ENCODE measurements around the gene TBCCD1. TPM values are rescaled to one million over a fixed set of nuclear protein-coding genes. Genes with fewer than 3 reads are reported as not detected.
"Not testable (repeated sequence)": the region's sequence is repeated elsewhere in the genome, so short reads cannot be mapped to it uniquely, and the experiment has no call there.

The TBCCD1 gene
- total RNA-seq, 1 experiment from 2014 or later: 16.2 TPM

DNA sequence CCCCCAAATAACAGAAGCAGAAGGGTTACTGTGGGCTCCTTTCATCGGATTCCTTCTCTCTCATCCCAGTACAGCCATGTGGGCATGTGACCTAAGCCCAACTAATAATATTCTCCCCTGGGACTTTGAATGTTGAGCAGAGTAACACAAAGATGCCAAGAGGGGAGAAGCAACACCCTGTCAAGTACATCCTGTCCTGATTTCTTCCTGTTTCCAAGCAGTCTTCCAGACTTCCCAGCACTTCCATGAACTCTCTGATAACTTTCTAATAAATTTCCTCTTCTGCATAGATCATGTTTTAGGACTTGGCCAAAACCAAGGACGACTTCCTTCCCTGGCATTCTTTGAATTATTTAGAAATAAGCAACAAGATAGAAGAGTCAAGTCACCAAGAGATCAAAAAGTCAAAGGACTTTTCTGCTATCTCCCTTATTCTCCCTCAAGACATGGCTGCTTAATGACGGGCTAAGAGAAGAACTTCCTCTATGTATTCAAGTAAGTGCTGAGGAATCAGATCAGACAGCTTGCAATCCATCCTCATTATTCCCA lies 60.9 kb downstream of the TBCCD1 start:
- H3K36me3 ChIP-seq (ENCODE audit: low read depth): no peaks in the 10 kb centered on the region
- H3K79me2 ChIP-seq (ENCODE audit: low read depth): no peaks in the 10 kb centered on the region
- no peak for TF ChIP-seq EZH2 (IDR thresholded peaks at IDR 0.05; ENCODE audit: low read depth)
- no peak for TF ChIP-seq CTCF (conservative IDR thresholded peaks at IDR 0.05)
- H3K27ac ChIP-seq: no peak overlapping the region
- no peaks in the 10 kb centered on the region for H3K4me1 ChIP-seq (replicated peaks; ENCODE audit: insufficient read depth)
- no peaks in the 10 kb centered on the region for H3K9me2 ChIP-seq (ENCODE audit: insufficient read depth)
- no peaks in the 10 kb centered on the region for H4K20me1 ChIP-seq (ENCODE audit: insufficient read depth)
- H3K4me2 ChIP-seq: no peak overlapping the region
- H3K27me3 ChIP-seq (ENCODE audit: insufficient read depth, low read depth): peaks cover 95% of the 10 kb centered on the region
- no peak for DNase-seq
- no peaks in the 10 kb centered on the region for H3K9me3 ChIP-seq (ENCODE audit: insufficient read depth, low read depth)
- no TSS peak for BruUV-seq (replicated peaks)
- ChIA-PET POLR2A (ENCODE audit: unreplicated experiment) (no interaction called here), CTCF (no interaction called here)
- intact Hi-C loops (cut with micrococcal nuclease; ENCODE audit: unreplicated experiment): no loop called here
- no peak overlapping the region for H3K4me3 ChIP-seq
- no peak overlapping the region for H2AFZ ChIP-seq
- H3F3A ChIP-seq (ENCODE audit: insufficient read depth, low read depth): no peaks in the 10 kb centered on the region

- CTCF ChIA-PET: no interaction called here
- no TSS peak for BruUV-seq (replicated peaks)
- H2AFZ ChIP-seq: no peak overlapping the region
- H3K4me3 ChIP-seq: no peak overlapping the region
- no peaks in the 10 kb centered on the region for H4K20me1 ChIP-seq (ENCODE audit: insufficient read depth)
- H3F3A ChIP-seq (ENCODE audit: insufficient read depth, low read depth): no peaks in the 10 kb centered on the region
- H3K4me2 ChIP-seq: peak overlapping the region; percentile 30
- no peaks in the 10 kb centered on the region for H3K9me2 ChIP-seq (ENCODE audit: insufficient read depth)
- no peak overlapping the region for H3K27ac ChIP-seq
- DNase-seq: no peak
- H3K4me1 ChIP-seq (replicated peaks; ENCODE audit: insufficient read depth): no peaks in the 10 kb centered on the region
- intact Hi-C loops (cut with micrococcal nuclease; ENCODE audit: unreplicated experiment): no loop called here
- TF ChIP-seq CTCF (conservative IDR thresholded peaks at IDR 0.05): no peak
- TF ChIP-seq EZH2 (IDR thresholded peaks at IDR 0.05; ENCODE audit: low read depth): no peak
- H3K36me3 ChIP-seq (ENCODE audit: low read depth): no peaks in the 10 kb centered on the region
- H3K9me3 ChIP-seq (ENCODE audit: insufficient read depth, low read depth): no peaks in the 10 kb centered on the region
- H3K79me2 ChIP-seq (ENCODE audit: low read depth): no peaks in the 10 kb centered on the region
- POLR2A ChIA-PET (ENCODE audit: unreplicated experiment): no interaction called here
- peaks cover 87% of the 10 kb centered on the region for H3K27me3 ChIP-seq (ENCODE audit: insufficient read depth, low read depth)
These were observed 64.0 kb downstream of the TBCCD1 start for GRCh38 chr3:186502966-186503712.

DNA sequence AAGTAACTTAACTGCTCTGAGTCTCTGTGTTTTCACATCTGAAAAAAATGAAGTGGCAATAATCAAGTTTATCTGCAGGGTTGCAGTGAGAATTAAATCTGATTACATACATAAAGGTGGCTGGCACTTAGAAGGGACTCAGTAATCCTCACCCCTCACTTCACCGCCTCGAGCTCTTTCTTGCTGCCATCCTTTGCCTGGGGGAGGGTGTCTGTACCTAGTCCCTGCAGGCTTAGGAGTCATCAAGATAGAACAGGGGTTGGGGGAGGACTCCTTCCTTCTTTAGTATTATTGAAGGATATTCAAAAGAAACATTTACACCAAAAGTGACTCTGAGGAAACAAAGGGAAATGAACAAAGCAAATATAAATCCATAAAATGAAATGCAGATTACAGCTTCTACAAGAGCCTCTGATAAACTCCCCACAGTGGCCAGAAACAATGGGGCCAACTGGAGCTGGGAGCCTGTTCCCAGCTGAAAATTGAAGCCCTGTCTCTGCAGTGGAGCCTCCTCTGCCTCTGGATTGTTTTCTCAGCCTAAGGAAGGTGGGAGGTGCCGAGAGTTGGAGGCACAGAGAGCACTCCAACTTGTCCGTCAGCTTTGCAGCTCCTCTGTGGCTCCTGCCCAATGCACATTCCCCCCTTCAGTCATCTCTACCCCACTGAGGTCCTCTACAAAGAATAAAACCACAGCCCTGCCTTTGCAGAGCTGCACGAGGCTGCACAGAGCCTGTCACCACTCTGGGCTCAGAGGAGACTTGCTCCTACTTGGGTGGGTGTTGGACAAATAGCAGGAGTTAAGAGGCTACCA lies 64.8 kb downstream of the TBCCD1 start:
- Histone ChIP-seq H3K4me3 (no peak overlapping the region), H3K4me2 (peak overlapping the region; percentile 30)

DNA sequence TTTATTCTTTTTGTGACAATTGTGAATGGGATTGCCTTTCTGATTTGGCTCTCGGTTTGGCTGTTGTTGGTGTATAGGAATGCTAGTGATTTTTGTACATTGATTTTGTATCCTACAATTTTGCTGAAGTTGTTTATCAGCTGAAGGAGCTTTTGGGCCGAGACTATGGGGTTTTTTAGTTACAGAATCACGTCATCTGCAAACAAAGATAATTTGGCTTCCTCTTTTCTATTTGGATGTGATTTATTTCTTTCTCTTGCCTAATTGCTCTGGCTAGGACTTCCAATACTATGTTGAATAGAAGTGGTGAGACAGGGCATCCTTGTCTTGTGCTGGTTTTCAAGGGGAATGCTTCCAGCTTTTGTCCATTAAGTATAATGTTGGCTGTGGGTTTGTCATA lies 67.2 kb downstream of the TBCCD1 start:
- H3K27ac ChIP-seq; H3K4me1 ChIP-seq (replicated peaks; ENCODE audit: insufficient read depth); H2AFZ ChIP-seq; H3K79me2 ChIP-seq (ENCODE audit: low read depth); CTCF ChIA-PET; H3K4me2 ChIP-seq; POLR2A ChIA-PET (ENCODE audit: unreplicated experiment); DNase-seq; intact Hi-C loops (cut with micrococcal nuclease; ENCODE audit: unreplicated experiment); BruUV-seq (replicated peaks); H3K36me3 ChIP-seq (ENCODE audit: low read depth); H4K20me1 ChIP-seq (ENCODE audit: insufficient read depth); H3K9me3 ChIP-seq (ENCODE audit: insufficient read depth, low read depth); H3K4me3 ChIP-seq; H3K9me2 ChIP-seq (ENCODE audit: insufficient read depth); H3F3A ChIP-seq (ENCODE audit: insufficient read depth, low read depth): not testable (repeated sequence)
- peaks cover 92% of the 10 kb centered on the region for H3K27me3 ChIP-seq (ENCODE audit: insufficient read depth, low read depth)

More for the DNA sequence above, 64.8 kb downstream of the TBCCD1 start:
- Histone ChIP-seq H4K20me1 (ENCODE audit: insufficient read depth) (no peaks in the 10 kb centered on the region), H3F3A (ENCODE audit: insufficient read depth, low read depth) (no peaks in the 10 kb centered on the region), H3K79me2 (ENCODE audit: low read depth) (no peaks in the 10 kb centered on the region), H3K9me2 (ENCODE audit: insufficient read depth) (no peaks in the 10 kb centered on the region), H3K27me3 (ENCODE audit: insufficient read depth, low read depth) (peaks cover 89% of the 10 kb centered on the region), H2AFZ (no peak overlapping the region), H3K36me3 (ENCODE audit: low read depth) (no peaks in the 10 kb centered on the region), H3K9me3 (ENCODE audit: insufficient read depth, low read depth) (no peaks in the 10 kb centered on the region), H3K4me1 (replicated peaks; ENCODE audit: insufficient read depth) (no peaks in the 10 kb centered on the region), H3K27ac (no peak overlapping the region)
- ChIA-PET POLR2A (ENCODE audit: unreplicated experiment) (no interaction called here), CTCF (no interaction called here)
- intact Hi-C loops (cut with micrococcal nuclease; ENCODE audit: unreplicated experiment): no loop called here
- DNase-seq: no peak
- BruUV-seq (replicated peaks): no TSS peak
- TF ChIP-seq EZH2 (IDR thresholded peaks at IDR 0.05; ENCODE audit: low read depth): no peak
- no peak for TF ChIP-seq CTCF (conservative IDR thresholded peaks at IDR 0.05)

GRCh38 chr3:186498022-186498421 lies 69.1 kb downstream of the TBCCD1 start:
- H3K9me3 ChIP-seq (ENCODE audit: insufficient read depth, low read depth); H2AFZ ChIP-seq; H3K9me2 ChIP-seq (ENCODE audit: insufficient read depth); H3K4me1 ChIP-seq (replicated peaks; ENCODE audit: insufficient read depth); H4K20me1 ChIP-seq (ENCODE audit: insufficient read depth); H3K27ac ChIP-seq; H3K4me3 ChIP-seq; CTCF ChIA-PET; H3K36me3 ChIP-seq (ENCODE audit: low read depth); H3F3A ChIP-seq (ENCODE audit: insufficient read depth, low read depth); POLR2A ChIA-PET (ENCODE audit: unreplicated experiment); intact Hi-C loops (cut with micrococcal nuclease; ENCODE audit: unreplicated experiment); BruUV-seq (replicated peaks); DNase-seq; H3K4me2 ChIP-seq; H3K79me2 ChIP-seq (ENCODE audit: low read depth): not testable (repeated sequence)
- H3K27me3 ChIP-seq (ENCODE audit: insufficient read depth, low read depth): peaks cover 92% of the 10 kb centered on the region
